Nephron (organoid): Measurements from ENCODE around the gene UNC5B.

ENCODE experiments used
- H3K27ac Mint-ChIP-seq, 3 experiments: 2 replicates each; pipeline ENCODE4 v1.8.0; 2020; ENCODE audit warnings: mixed read lengths in 3 of 3, mild to moderate bottlenecking in 2 of 3, moderate library complexity in 1 of 3
- H3K27me3 Mint-ChIP-seq: 2 replicates; pipeline ENCODE4 v1.8.0; 2021; ENCODE audit warnings: low read depth, mild to moderate bottlenecking, moderate library complexity, mixed read lengths
- H3K36me3 Mint-ChIP-seq: 2 replicates; pipeline ENCODE4 v1.8.0; 2020; ENCODE audit warnings: low read depth, mixed read lengths
- H3K4me1 Mint-ChIP-seq: 2 replicates; pipeline ENCODE4 v1.8.0; 2020; ENCODE audit warnings: mixed read lengths
- H3K4me3 Mint-ChIP-seq, 3 experiments: 2 replicates each; pipeline ENCODE4 v1.8.0; 2020; ENCODE audit warnings: mild to moderate bottlenecking in 3 of 3, mixed read lengths in 3 of 3, moderate library complexity in 2 of 3
- H3K9me3 Mint-ChIP-seq: 2 replicates; pipeline ENCODE4 v1.8.0; 2020; ENCODE audit warnings: mixed read lengths
- TF ChIP-seq, protein P1 (sequence below), 3 experiments: fragments of 200-600 bp; sonication (generic); IDR thresholded peaks; one replicate each; pipeline ENCODE4 v1.5.0; 2021; ENCODE audit warnings: antibody characterized with exemption in 3 of 3; ENCODE audit not compliant: unreplicated experiment in 3 of 3

The UNC5B gene

DNA sequence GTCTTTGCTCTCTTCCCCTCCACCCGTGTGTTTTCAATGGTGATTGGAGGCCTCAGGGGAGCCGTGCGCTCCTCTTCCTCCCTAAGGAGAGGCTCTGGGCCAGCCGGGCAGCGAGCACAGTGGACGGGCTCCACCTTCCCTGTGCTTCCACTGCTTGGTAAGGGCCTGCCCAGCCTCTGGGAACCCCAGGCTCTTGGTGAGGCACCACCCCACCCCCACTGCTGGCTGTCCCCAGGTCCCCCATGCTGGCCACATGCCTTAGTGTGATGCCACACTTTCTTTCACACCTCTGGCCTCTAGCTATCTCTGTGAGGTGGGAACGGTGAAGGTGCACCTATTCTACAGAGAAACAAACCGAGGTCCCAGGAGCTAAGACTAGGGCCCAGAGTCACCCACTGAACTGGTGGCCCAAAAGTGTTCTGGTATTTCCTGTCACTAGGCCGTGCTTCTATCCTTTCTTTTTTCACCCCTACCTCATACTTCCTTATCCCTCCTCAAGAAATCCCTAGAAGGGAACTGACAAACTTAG lies 53.3 kb downstream of the UNC5B start:
- Mint-ChIP-seq H3K4me1 (peaks cover 92% of the 10 kb centered on the region), H3K27me3 (peaks cover 5% of the 10 kb centered on the region), H3K36me3 (no peaks in the 10 kb centered on the region), H3K9me3 (no peaks in the 10 kb centered on the region), H3K27ac (peak overlapping the region in 2 of 3 experiments; percentile 24 to 52), H3K4me3 (no peak overlapping the region)
- TF ChIP-seq, protein P1, sequence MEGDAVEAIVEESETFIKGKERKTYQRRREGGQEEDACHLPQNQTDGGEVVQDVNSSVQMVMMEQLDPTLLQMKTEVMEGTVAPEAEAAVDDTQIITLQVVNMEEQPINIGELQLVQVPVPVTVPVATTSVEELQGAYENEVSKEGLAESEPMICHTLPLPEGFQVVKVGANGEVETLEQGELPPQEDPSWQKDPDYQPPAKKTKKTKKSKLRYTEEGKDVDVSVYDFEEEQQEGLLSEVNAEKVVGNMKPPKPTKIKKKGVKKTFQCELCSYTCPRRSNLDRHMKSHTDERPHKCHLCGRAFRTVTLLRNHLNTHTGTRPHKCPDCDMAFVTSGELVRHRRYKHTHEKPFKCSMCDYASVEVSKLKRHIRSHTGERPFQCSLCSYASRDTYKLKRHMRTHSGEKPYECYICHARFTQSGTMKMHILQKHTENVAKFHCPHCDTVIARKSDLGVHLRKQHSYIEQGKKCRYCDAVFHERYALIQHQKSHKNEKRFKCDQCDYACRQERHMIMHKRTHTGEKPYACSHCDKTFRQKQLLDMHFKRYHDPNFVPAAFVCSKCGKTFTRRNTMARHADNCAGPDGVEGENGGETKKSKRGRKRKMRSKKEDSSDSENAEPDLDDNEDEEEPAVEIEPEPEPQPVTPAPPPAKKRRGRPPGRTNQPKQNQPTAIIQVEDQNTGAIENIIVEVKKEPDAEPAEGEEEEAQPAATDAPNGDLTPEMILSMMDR (IDR thresholded peaks at IDR 0.05; ENCODE audit: unreplicated experiment in 3 of 3): no peak

DNA sequence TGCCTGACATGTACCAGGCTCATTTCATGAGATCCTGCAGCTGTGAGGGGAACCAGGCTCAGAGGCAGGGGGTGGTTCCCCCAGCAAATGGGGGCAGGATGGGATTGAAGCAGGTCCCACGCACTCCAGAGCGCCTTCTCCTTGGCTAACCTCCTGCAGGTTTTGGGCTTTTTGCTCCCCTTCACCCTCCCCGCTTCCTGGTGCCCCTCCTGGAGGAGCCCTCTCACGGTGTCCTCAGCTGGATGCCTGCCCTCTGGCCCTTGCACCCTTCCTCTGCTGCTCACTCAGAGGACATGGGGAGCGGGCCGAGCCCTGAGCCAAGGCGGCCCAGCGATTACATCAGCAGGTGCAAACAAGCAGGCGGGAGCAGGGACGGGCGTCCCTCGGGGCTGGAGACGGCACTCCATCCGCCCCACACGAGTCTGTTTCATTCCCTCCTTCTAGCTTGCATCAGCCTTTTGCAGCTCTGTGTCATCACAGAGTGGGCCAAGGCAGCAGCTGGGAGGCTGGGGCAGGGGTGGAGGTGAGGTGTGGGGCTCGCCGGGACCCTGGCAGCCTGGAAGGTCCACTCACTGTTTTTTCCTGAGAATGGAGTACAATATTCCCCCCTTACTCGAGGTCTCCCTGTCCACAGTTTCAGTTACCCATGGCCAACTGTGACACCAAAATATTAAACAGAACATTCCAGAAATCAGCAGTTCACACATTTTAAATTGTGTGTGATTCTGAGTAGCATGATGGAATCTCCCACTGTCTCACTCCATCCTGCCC lies 54.0 kb downstream of the UNC5B start:
- Mint-ChIP-seq H3K27ac (peak overlapping the region; percentile 38 to 88 (median 84)), H3K27me3 (peaks cover 5% of the 10 kb centered on the region), H3K4me3 (peak overlapping the region in 1 of 3 experiments; percentile 4), H3K36me3 (no peaks in the 10 kb centered on the region), H3K9me3 (no peaks in the 10 kb centered on the region), H3K4me1 (peaks cover 86% of the 10 kb centered on the region)
- TF ChIP-seq, protein P1 (IDR thresholded peaks at IDR 0.05; ENCODE audit: unreplicated experiment in 3 of 3): no peak

DNA sequence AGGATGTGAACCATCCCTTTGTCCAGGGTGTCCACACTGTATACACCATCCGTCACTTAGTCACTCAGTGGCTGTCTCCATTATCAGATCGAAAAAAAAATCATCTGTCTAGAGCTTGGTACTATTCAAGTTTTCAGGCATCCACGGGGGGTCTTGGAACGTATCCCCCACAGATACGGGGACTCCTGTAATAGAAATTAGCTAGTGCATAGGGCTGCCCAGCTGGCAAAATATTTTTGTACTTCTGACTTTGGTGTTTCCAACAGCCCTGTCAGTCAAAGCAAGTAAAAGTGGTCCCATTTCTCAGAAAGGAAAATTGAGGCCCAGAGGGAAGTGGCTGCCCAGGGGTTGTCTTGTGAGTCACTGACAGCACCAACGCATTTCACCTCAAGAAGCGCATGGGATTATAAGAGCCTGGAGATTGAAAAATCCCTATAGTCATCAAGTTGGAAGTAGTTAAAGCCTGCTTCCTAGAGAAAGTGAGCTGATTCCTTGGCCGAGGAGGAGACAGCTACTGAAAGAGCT lies 54.6 kb downstream of the UNC5B start:
- Mint-ChIP-seq H3K9me3 (no peaks in the 10 kb centered on the region), H3K27me3 (peaks cover 5% of the 10 kb centered on the region)

DNA sequence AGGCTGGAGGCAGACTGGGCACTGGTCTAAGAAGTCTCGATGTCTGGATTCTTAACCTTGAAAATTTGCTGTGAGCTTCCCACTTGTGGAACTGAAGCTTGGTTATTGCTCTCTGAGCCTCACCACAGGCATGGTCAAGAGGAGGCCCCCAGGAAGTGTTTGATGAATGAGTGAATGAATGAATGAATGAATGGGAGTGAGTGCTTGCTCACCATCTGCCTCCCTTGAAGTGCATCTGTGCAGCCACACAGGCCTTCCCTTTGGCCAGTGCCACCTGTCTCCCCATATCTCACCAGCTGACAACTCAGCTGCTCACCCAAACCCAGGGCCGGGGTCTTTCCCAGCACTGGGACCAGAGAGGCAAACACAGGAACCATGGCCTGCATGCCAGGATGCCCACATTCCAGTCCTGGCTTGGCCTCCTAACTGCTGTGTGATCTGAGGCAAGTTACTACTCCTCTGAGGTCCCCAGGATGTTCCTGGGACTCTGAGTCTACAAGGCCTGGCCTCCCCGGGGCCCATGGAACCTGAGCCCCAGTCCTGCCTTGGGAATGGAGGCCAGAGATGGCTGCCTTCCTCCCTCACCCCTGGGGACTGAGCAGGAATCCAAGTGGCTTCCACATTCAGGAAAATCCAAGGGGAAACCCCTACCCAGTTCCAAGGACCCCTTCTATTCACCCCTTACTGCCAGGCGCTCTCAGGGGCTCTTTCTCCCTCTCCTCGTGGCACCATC lies 55.3 kb downstream of the UNC5B start:
- TF ChIP-seq, protein P1 (IDR thresholded peaks at IDR 0.05; ENCODE audit: unreplicated experiment in 3 of 3): no peak
- no peaks in the 10 kb centered on the region for H3K9me3 Mint-ChIP-seq
- H3K4me1 Mint-ChIP-seq: peaks cover 75% of the 10 kb centered on the region
- peaks cover 5% of the 10 kb centered on the region for H3K27me3 Mint-ChIP-seq
- H3K4me3 Mint-ChIP-seq: no peak overlapping the region
- H3K36me3 Mint-ChIP-seq: no peaks in the 10 kb centered on the region
- H3K27ac Mint-ChIP-seq: peak overlapping the region; percentile 62 to 88 (median 77)

More for the DNA sequence above, 54.6 kb downstream of the UNC5B start:
- Mint-ChIP-seq H3K36me3 (no peaks in the 10 kb centered on the region), H3K27ac (peak overlapping the region; percentile 71 to 88 (median 84)), H3K4me3 (peak overlapping the region in 1 of 3 experiments; percentile 4), H3K4me1 (peaks cover 79% of the 10 kb centered on the region)
- TF ChIP-seq, protein P1 (IDR thresholded peaks at IDR 0.05; ENCODE audit: unreplicated experiment in 3 of 3): no peak

DNA sequence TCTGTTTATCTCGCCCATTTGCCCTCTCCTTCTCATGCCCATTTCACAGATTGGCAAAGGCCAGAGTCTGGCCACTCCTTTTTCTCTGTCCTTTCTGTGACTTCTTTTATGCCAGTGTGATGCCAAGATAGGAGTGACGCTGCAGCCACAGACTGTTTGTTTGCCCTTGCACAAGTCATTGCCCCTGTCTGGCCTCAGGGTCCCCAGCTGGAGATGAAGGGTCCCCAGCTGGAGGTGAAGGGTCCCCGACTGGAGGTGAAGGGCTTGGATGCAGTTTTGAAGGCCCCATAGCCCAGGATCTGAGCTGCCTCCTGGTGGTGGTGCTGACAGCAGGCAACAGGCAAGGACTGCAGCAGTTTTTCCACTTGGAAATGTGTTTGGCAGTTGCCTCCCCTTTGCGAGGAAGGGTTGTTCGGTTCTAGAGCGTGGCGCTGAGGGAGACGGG lies 55.9 kb downstream of the UNC5B start:
- Mint-ChIP-seq H3K4me1 (peaks cover 70% of the 10 kb centered on the region), H3K27ac (peak overlapping the region; percentile 43 to 88 (median 77)), H3K9me3 (no peaks in the 10 kb centered on the region), H3K4me3 (peak overlapping the region in 1 of 3 experiments; percentile 34), H3K27me3 (peaks cover 1% of the 10 kb centered on the region), H3K36me3 (no peaks in the 10 kb centered on the region)
- TF ChIP-seq, protein P1 (IDR thresholded peaks at IDR 0.05; ENCODE audit: unreplicated experiment in 3 of 3): peak; percentile 48 to 57 (median 50)
